H1 (cell line): Measurements from ENCODE around the gene COQ2.

Experiments
- BACH1 ChIP-seq: IDR thresholded peaks from 2 replicates; pipeline ENCODE4 v1.6.1; 2012; ENCODE audit warnings: low read length, improper control_type of control experiment
- BCL11A ChIP-seq, 2 experiments: IDR thresholded peaks; one replicate each; pipeline ENCODE4 v1.6.1; 2011; ENCODE audit warnings: low read depth in 2 of 2, low read length in 2 of 2, mild to moderate bottlenecking in 2 of 2
- CHD2 ChIP-seq: IDR thresholded peaks from 2 replicates; pipeline ENCODE4 v1.6.1; 2012; ENCODE audit warnings: low read length, improper control_type of control experiment
- EP300 ChIP-seq, 2 experiments: IDR thresholded peaks; 1 replicate in 1 of 2; 2 replicates in 1 of 2; pipeline ENCODE4 v1.6.1; 2011 to 2012; ENCODE audit warnings: low read depth in 2 of 2, low read length in 2 of 2, mild to moderate bottlenecking in 2 of 2, borderline replicate concordance in 1 of 2, inconsistent platforms in 1 of 2, moderate library complexity in 1 of 2
- EZH2 ChIP-seq: fragments of 200-600 bp; sonication (generic); IDR thresholded peaks from 2 replicates; pipeline ENCODE4 v1.7.1; 2012; ENCODE audit warnings: low read depth, mild to moderate bottlenecking, moderate library complexity, low read length, inconsistent platforms; ENCODE audit not compliant: severe bottlenecking
- JUND ChIP-seq: IDR thresholded peaks from 2 replicates; pipeline ENCODE4 v1.6.1; 2011; ENCODE audit warnings: mild to moderate bottlenecking, improper control_type of control experiment, low read length
- POLR2AphosphoS5 ChIP-seq: IDR thresholded peaks from 2 replicates; pipeline ENCODE4 v1.6.1; 2011; ENCODE audit warnings: low read depth, low read length
- RAD21 ChIP-seq, 2 experiments: IDR thresholded peaks in 1 of 2; conservative IDR thresholded peaks in 1 of 2; 2 replicates each; pipeline ENCODE4 v1.6.1; 2011; ENCODE audit warnings: low read depth in 2 of 2, low read length in 2 of 2, improper control_type of control experiment in 1 of 2, inconsistent platforms in 1 of 2, mild to moderate bottlenecking in 1 of 2, moderate library complexity in 1 of 2
- SIN3A ChIP-seq, 2 experiments: IDR thresholded peaks in 1 of 2; conservative IDR thresholded peaks in 1 of 2; 2 replicates each; pipeline ENCODE4 v1.6.1; 2011 to 2012; ENCODE audit warnings: low read length in 2 of 2, improper control_type of control experiment in 1 of 2, low read depth in 1 of 2, mild to moderate bottlenecking in 1 of 2
- TAF1 ChIP-seq: IDR thresholded peaks from 2 replicates; pipeline ENCODE4 v1.6.1; 2011; ENCODE audit warnings: mild to moderate bottlenecking, low read depth, low read length
- TF ChIP-seq, protein P1 (sequence below), 3 experiments: IDR thresholded peaks; 1 replicate in 2 of 3; 2 replicates in 1 of 3; pipeline versions ENCODE4 v1.5.1 to v1.6.1; 2011; ENCODE audit warnings: low read length in 3 of 3, mild to moderate bottlenecking in 3 of 3, inconsistent platforms in 2 of 3, low read depth in 1 of 3, moderate library complexity in 1 of 3; ENCODE audit not compliant: insufficient read depth in 1 of 3; ENCODE audit errors: control extremely low read depth in 1 of 3

DNA sequence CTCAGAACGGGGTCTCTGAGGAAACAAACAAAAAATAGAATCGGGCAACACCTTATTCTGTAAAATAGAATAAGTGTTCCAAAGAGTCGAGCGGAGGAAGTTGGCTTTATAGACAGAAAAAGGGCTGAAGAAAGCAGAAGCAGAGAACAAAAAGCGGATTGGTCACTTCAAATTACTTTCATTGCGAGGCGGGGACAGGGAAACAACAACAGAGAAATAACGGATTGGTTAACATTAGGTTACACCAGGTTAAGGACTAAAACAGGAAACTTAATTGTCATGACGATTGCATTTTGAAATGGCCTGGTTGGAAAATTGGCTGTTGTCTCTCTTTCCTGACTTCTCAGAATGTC is 433 bp upstream of the COQ2 start:
- TF ChIP-seq POLR2AphosphoS5 (no peak), RAD21 (IDR thresholded peaks at IDR 0.05 in 1 of 2, conservative IDR thresholded peaks at IDR 0.05 in 1 of 2; ENCODE audit: low read depth in 2 of 2, low read length in 2 of 2) (no peak), SIN3A (conservative IDR thresholded peaks at IDR 0.05 in 1 of 2, IDR thresholded peaks at IDR 0.05 in 1 of 2; ENCODE audit: low read depth in 1 of 2, low read length in 2 of 2) (no peak), BACH1 (no peak), EP300 (IDR thresholded peaks at IDR 0.05; ENCODE audit: borderline replicate concordance in 1 of 2, low read depth in 2 of 2, low read length in 2 of 2) (no peak), JUND (no peak), CHD2 (no peak), EZH2 (no peak), BCL11A (IDR thresholded peaks at IDR 0.05; ENCODE audit: low read depth in 2 of 2, low read length in 2 of 2) (no peak), TAF1 (no peak)
- TF ChIP-seq, protein P1, sequence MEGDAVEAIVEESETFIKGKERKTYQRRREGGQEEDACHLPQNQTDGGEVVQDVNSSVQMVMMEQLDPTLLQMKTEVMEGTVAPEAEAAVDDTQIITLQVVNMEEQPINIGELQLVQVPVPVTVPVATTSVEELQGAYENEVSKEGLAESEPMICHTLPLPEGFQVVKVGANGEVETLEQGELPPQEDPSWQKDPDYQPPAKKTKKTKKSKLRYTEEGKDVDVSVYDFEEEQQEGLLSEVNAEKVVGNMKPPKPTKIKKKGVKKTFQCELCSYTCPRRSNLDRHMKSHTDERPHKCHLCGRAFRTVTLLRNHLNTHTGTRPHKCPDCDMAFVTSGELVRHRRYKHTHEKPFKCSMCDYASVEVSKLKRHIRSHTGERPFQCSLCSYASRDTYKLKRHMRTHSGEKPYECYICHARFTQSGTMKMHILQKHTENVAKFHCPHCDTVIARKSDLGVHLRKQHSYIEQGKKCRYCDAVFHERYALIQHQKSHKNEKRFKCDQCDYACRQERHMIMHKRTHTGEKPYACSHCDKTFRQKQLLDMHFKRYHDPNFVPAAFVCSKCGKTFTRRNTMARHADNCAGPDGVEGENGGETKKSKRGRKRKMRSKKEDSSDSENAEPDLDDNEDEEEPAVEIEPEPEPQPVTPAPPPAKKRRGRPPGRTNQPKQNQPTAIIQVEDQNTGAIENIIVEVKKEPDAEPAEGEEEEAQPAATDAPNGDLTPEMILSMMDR (IDR thresholded peaks at IDR 0.05; ENCODE audit: control extremely low read depth in 1 of 3, insufficient read depth in 1 of 3, low read depth in 1 of 3, low read length in 3 of 3) = no peak
